ENCODE data around the gene ZNF350. TPM values are rescaled to one million over a fixed set of nuclear protein-coding genes. Genes with fewer than 3 reads are reported as not detected.

ZNF350 gene
- total RNA-seq (2022; extraction: Qiagen RNA extraction): 3.6 to 6.2 TPM (median 4.2 TPM) in 5 replicates

GRCh38 chr19:51986309-51987291 is at the start of gene ZNF350:
TSS of gene ZNF350 (minus strand) at chr19:51986840. CDS start at chr19:51974360, 12,480 bp downstream.

GRCh38 chr19:52028027-52028779 is 41.6 kb upstream of the ZNF350 start, which contains the start of gene ZNF614:
TSS of gene ZNF614 (minus strand) at chr19:52028379. CDS start at chr19:52025745, 2,634 bp downstream.

GRCh38 chr19:52007806-52008557 is 21.3 kb upstream of the ZNF350 start, which contains the start of gene ZNF615:
TSS of gene ZNF615 (minus strand) at chr19:52008211. CDS start at chr19:52003711, 4,500 bp downstream.

GRCh38 chr19:51926784-51927741 is 59.6 kb downstream of the ZNF350 start, which contains the start of gene ZNF613:
TSS of gene ZNF613 (plus strand) at chr19:51927472. CDS start at chr19:51936221, 8,749 bp downstream.

Other genes starting within 250 kb of the ZNF350 start
- gene FPR1, start 235.0 kb downstream of the ZNF350 start, total RNA-seq (2022; extraction: Qiagen RNA extraction): 0.11 to 0.24 TPM (median 0.14 TPM) in 5 replicates
- gene FPR2, start 225.7 kb downstream of the ZNF350 start, total RNA-seq (2022; extraction: Qiagen RNA extraction): not detected in 5 replicates
- gene FPR3, start 191.7 kb downstream of the ZNF350 start, total RNA-seq (2022; extraction: Qiagen RNA extraction): not detected in 5 replicates
- 0.06 TPM in 1 of 5 replicates, not detected in the others for gene ZNF577, start 98.9 kb downstream of the ZNF350 start, total RNA-seq (2022; extraction: Qiagen RNA extraction)
- gene ZNF649, start 81.8 kb downstream of the ZNF350 start, total RNA-seq (2022; extraction: Qiagen RNA extraction): 0.11 to 0.31 TPM (median 0.12 TPM) in 5 replicates
- 0.97 to 1.8 TPM (median 1.0 TPM) in 5 replicates for gene ZNF613, start 59.4 kb downstream of the ZNF350 start, total RNA-seq (2022; extraction: Qiagen RNA extraction)
- gene ZNF615, start 21.4 kb upstream of the ZNF350 start, total RNA-seq (2022; extraction: Qiagen RNA extraction): 2.8 to 4.8 TPM (median 3.5 TPM) in 5 replicates
- gene ZNF614, start 41.5 kb upstream of the ZNF350 start, total RNA-seq (2022; extraction: Qiagen RNA extraction): 2.5 to 3.1 TPM (median 3.0 TPM) in 5 replicates
- 1.4 to 2.2 TPM (median 1.9 TPM) in 5 replicates for gene ZNF432, start 62.0 kb upstream of the ZNF350 start, total RNA-seq (2022; extraction: Qiagen RNA extraction)
- gene ZNF841, start 108.9 kb upstream of the ZNF350 start, total RNA-seq (2022; extraction: Qiagen RNA extraction): 2.0 to 2.6 TPM (median 2.4 TPM) in 5 replicates
- gene ZNF616, start 153.1 kb upstream of the ZNF350 start, total RNA-seq (2022; extraction: Qiagen RNA extraction): 0.55 to 1.1 TPM (median 0.66 TPM) in 5 replicates
- gene ZNF836, start 184.8 kb upstream of the ZNF350 start, total RNA-seq (2022; extraction: Qiagen RNA extraction): 0.41 to 1.6 TPM (median 0.61 TPM) in 5 replicates
- 207 to 312 TPM (median 302 TPM) in 5 replicates for gene PPP2R1A, start 203.2 kb upstream of the ZNF350 start, total RNA-seq (2022; extraction: Qiagen RNA extraction)

Data from A549 treated with Mapracorat at 1 μM for 4 hours (cell line).